Suppressor macrophage (primary cell): ENCODE data around the gene TGFBR1.

Experiments used
- DNase-seq, 4 experiments: peaks; one replicate each; pipeline ENCODE4 v3.0.0-alpha.2; 2020 to 2022

The TGFBR1 gene

GRCh38 chr9:99137225-99137624 lies 32.3 kb downstream of the TGFBR1 start:
- DNase-seq, result peak; percentile 15 to 72 (median 42)

- DNase-seq, result no peak
Observed at GRCh38 chr9:99137891-99138290, 33.0 kb downstream of the TGFBR1 start.

- peak; percentile 17 to 30 (median 24) for DNase-seq
Observed at GRCh38 chr9:99138424-99139284, 33.7 kb downstream of the TGFBR1 start.

- no peak for DNase-seq
Observed at GRCh38 chr9:99139868-99140267, 35.0 kb downstream of the TGFBR1 start.

- peak; percentile 48 to 70 (median 64) for DNase-seq
Observed at GRCh38 chr9:99140685-99141314, 35.9 kb downstream of the TGFBR1 start.

- no peak for DNase-seq
Observed at GRCh38 chr9:99141849-99142248, 36.9 kb downstream of the TGFBR1 start.

- DNase-seq, result no peak
Observed at GRCh38 chr9:99142275-99142674, 37.4 kb downstream of the TGFBR1 start.

- DNase-seq, result no peak
Observed at GRCh38 chr9:99143655-99144054, 38.7 kb downstream of the TGFBR1 start.

GRCh38 chr9:99144966-99145365 lies 40.1 kb downstream of the TGFBR1 start:
- DNase-seq, result no peak

GRCh38 chr9:99146574-99146973 lies 41.7 kb downstream of the TGFBR1 start:
- no peak for DNase-seq

- DNase-seq, result no peak
Observed at GRCh38 chr9:99147177-99147576, 42.3 kb downstream of the TGFBR1 start.

GRCh38 chr9:99150451-99151171 lies 45.7 kb downstream of the TGFBR1 start:
- no peak for DNase-seq

- DNase-seq, result no peak
Observed at GRCh38 chr9:99154356-99154755, 49.4 kb downstream of the TGFBR1 start.

GRCh38 chr9:99155736-99156135 lies 50.8 kb downstream of the TGFBR1 start:
- DNase-seq, result no peak

- DNase-seq, result no peak
Observed at GRCh38 chr9:99158629-99159028, 53.7 kb downstream of the TGFBR1 start.

- DNase-seq, result no peak
Observed at GRCh38 chr9:99160173-99160572, 55.3 kb downstream of the TGFBR1 start.

- DNase-seq, result peak; percentile 53 to 75 (median 58)
Observed at GRCh38 chr9:99162759-99163364, 57.9 kb downstream of the TGFBR1 start.

GRCh38 chr9:99166149-99166548 lies 61.2 kb downstream of the TGFBR1 start:
- DNase-seq, result no peak

- no peak for DNase-seq
Observed at GRCh38 chr9:99167119-99167518, 62.2 kb downstream of the TGFBR1 start.

GRCh38 chr9:99167694-99168093 lies 62.8 kb downstream of the TGFBR1 start:
- DNase-seq, result no peak

- no peak for DNase-seq
Observed at GRCh38 chr9:99169086-99169485, 64.2 kb downstream of the TGFBR1 start.

- no peak for DNase-seq
Observed at GRCh38 chr9:99169982-99170761, 65.3 kb downstream of the TGFBR1 start.
